Calu3 (cell line): ENCODE data around the gene CCBE1. TPM values are rescaled to one million over a fixed set of nuclear protein-coding genes. Genes with fewer than 3 reads are reported as not detected.

Experiments
- BruUV-seq: library from RNA; stranded (reverse); fragments of 400-500 nt; replicated peaks from 2 replicates; lab custom pipeline; 2021; lab: Mats Ljungman, UMichigan
- CTCF ChIA-PET: fragments of 300-600 bp; sonication (Branson Sonifier 250); formaldehyde crosslinking; loops from one replicate; lab custom pipeline; 2022; ENCODE audit warnings: antibody characterized with exemption; lab: Charles Lee
- DNase-seq: peaks from one replicate; pipeline ENCODE4 v3.0.0; 2022
- H3K27ac Mint-ChIP-seq: one replicate; pipeline ENCODE4 v1.8.0; 2022; ENCODE audit warnings: mixed read lengths; ENCODE audit not compliant: unreplicated experiment
- H3K27me3 Mint-ChIP-seq: one replicate; pipeline ENCODE4 v1.8.0; 2022; ENCODE audit warnings: mixed read lengths; ENCODE audit not compliant: unreplicated experiment
- H3K36me3 Mint-ChIP-seq: one replicate; pipeline ENCODE4 v1.8.0; 2022; ENCODE audit warnings: mild to moderate bottlenecking, moderate library complexity, mixed read lengths; ENCODE audit not compliant: insufficient read depth, unreplicated experiment
- H3K4me1 Mint-ChIP-seq: one replicate; pipeline ENCODE4 v1.8.0; 2022; ENCODE audit warnings: mild to moderate bottlenecking, low read depth, mixed read lengths; ENCODE audit not compliant: unreplicated experiment
- H3K4me3 Mint-ChIP-seq: one replicate; pipeline ENCODE4 v1.8.0; 2022; ENCODE audit warnings: mild to moderate bottlenecking, low read depth, moderate library complexity, mixed read lengths; ENCODE audit not compliant: unreplicated experiment
- H3K9me3 Mint-ChIP-seq: one replicate; pipeline ENCODE4 v1.8.0; 2022; ENCODE audit warnings: low read depth, mixed read lengths; ENCODE audit not compliant: unreplicated experiment
- intact Hi-C: fragments of 100-400 bp; cut with micrococcal nuclease; formaldehyde crosslinking; loops from one replicate; pipeline ENCODE4 v1.10.0; 2022; ENCODE audit not compliant: unreplicated experiment
- total RNA-seq: library from RNA; stranded (reverse); gene quantifications from 2 replicates; pipeline ENCODE4 v1.2.3, GENCODE V29; 2022
- TF ChIP-seq, protein P1 (sequence below): fragments of 200-600 bp; IDR thresholded peaks from one replicate; pipeline ENCODE4 v1.8.0; 2022; ENCODE audit warnings: antibody characterized with exemption; ENCODE audit not compliant: unreplicated experiment

CCBE1 gene
- total RNA-seq, 1 experiment from 2014 or later = 0.12 TPM

DNA sequence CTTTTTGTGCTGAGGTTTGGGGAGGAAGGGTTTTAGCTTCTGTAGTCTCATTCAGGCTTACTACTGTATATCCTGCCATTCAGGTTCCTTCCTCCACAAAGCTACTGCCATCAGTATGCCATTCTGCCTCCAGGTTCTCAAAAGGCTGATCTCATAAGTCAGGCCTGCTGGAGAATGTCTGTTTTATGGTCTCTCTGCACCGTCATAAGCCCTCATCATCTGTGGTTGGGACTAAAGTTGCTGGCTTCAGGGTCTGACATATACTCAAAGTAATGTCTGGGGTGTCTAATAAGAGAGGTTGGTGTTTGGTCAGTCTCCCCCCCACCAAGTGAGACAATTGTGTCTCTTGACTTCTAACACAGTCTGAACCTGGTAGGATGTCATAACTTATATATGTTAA, 36.2 kb upstream of the CCBE1 start:
- Mint-ChIP-seq H3K4me1 (peaks cover 28% of the 10 kb centered on the region), H3K9me3 (no peaks in the 10 kb centered on the region), H3K27ac (no peak overlapping the region), H3K4me3 (no peak overlapping the region), H3K36me3 (no peaks in the 10 kb centered on the region), H3K27me3 (no peaks in the 10 kb centered on the region)
- no peak for DNase-seq
- TF ChIP-seq, protein P1, sequence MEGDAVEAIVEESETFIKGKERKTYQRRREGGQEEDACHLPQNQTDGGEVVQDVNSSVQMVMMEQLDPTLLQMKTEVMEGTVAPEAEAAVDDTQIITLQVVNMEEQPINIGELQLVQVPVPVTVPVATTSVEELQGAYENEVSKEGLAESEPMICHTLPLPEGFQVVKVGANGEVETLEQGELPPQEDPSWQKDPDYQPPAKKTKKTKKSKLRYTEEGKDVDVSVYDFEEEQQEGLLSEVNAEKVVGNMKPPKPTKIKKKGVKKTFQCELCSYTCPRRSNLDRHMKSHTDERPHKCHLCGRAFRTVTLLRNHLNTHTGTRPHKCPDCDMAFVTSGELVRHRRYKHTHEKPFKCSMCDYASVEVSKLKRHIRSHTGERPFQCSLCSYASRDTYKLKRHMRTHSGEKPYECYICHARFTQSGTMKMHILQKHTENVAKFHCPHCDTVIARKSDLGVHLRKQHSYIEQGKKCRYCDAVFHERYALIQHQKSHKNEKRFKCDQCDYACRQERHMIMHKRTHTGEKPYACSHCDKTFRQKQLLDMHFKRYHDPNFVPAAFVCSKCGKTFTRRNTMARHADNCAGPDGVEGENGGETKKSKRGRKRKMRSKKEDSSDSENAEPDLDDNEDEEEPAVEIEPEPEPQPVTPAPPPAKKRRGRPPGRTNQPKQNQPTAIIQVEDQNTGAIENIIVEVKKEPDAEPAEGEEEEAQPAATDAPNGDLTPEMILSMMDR = no peak
- intact Hi-C loops = no loop called here
- CTCF ChIA-PET = no interaction called here
- no TSS peak for BruUV-seq

DNA sequence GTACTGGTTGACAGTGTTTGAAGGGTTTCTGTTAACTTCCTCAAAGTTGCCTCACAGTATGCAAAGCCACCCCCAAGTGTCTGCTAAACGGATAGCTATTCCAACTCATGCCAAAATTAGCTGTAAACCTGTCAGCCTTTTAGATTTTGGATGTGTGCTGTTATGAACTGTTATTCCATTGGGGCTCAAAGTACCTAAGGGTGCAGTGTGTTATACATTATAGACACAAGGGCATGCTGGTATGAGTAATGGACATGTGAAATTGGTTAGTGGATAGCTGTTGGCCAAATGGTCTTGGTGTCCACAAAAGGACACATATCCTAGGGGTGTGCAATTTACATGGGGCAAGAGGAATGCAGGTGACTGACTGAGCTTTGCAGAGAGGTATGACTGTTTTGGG, 33.7 kb upstream of the CCBE1 start:
- CTCF ChIA-PET = no interaction called here
- H3K4me3 Mint-ChIP-seq = no peak overlapping the region

DNA sequence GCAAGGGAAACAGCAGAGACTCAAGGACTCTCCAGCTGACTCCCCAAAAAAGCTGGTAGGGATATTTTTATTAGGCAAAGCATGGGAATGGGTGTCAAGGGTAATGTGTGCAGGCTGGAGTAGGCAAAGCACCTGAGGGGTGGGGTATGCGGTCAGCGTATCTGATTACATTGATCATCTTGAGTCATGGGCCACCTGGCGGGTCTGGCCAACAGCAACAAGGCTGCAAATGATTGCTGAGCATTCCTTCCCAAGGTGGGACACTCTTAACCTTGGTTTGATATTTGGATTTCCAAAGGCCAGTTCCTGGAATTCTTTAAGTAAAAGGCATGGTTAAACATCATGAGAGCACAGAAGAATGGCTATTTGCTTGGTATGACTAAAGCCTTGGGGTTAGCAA, 32.6 kb upstream of the CCBE1 start:
- H3K4me1 Mint-ChIP-seq = peaks cover 29% of the 10 kb centered on the region
- peak; percentile 82 for DNase-seq
- CTCF ChIA-PET = interaction anchor here (1.5 kb wide), 1 partner anchor 98 kb away, joined by 4 read pairs; no protein-coding TSS in a partner anchor
- no peak overlapping the region for H3K4me3 Mint-ChIP-seq
- H3K9me3 Mint-ChIP-seq = no peaks in the 10 kb centered on the region
- H3K27me3 Mint-ChIP-seq = no peaks in the 10 kb centered on the region
- H3K27ac Mint-ChIP-seq = peak overlapping the region; percentile 86
- TF ChIP-seq, protein P1 = no peak
- intact Hi-C loops = no loop called here
- no TSS peak for BruUV-seq
- no peaks in the 10 kb centered on the region for H3K36me3 Mint-ChIP-seq

More for the DNA sequence above, 33.7 kb upstream of the CCBE1 start:
- no peaks in the 10 kb centered on the region for H3K9me3 Mint-ChIP-seq
- TF ChIP-seq, protein P1 = no peak
- H3K27ac Mint-ChIP-seq = peak overlapping the region; percentile 20
- H3K27me3 Mint-ChIP-seq = no peaks in the 10 kb centered on the region
- no TSS peak for BruUV-seq
- H3K4me1 Mint-ChIP-seq = peaks cover 29% of the 10 kb centered on the region
- no peak for DNase-seq
- H3K36me3 Mint-ChIP-seq = no peaks in the 10 kb centered on the region
- intact Hi-C loops = no loop called here

DNA sequence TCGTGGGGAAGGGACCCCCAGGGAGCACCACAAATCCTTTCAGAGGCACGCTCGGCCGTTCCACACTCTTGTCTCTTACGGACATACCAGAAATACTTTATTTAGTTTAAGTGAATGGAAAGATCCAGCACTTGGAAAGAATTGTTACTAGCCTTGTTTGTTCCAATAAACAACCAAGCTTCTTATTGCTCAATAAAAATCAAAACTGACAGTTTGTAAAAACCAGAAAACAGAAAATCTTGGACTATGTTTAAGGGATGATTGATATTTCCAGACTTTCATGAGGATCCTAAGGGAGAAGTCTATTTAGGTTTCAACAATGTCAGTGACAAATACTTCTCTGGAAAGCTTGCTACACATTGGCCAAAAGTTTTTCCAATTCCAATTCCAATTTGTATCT, 31.6 kb upstream of the CCBE1 start:
- TF ChIP-seq, protein P1 = no peak
- peaks cover 38% of the 10 kb centered on the region for H3K4me1 Mint-ChIP-seq
- no peaks in the 10 kb centered on the region for H3K9me3 Mint-ChIP-seq
- CTCF ChIA-PET = interaction anchor here (1.5 kb wide), 1 partner anchor 97 kb away, joined by 4 read pairs; no protein-coding TSS in a partner anchor
- no peak for DNase-seq
- H3K27ac Mint-ChIP-seq = no peak overlapping the region
- no TSS peak for BruUV-seq
- H3K36me3 Mint-ChIP-seq = no peaks in the 10 kb centered on the region
- no peaks in the 10 kb centered on the region for H3K27me3 Mint-ChIP-seq
- no peak overlapping the region for H3K4me3 Mint-ChIP-seq
- intact Hi-C loops = no loop called here
